ENCODE results near the gene ZMYND10.

ZMYND10 gene

DNA sequence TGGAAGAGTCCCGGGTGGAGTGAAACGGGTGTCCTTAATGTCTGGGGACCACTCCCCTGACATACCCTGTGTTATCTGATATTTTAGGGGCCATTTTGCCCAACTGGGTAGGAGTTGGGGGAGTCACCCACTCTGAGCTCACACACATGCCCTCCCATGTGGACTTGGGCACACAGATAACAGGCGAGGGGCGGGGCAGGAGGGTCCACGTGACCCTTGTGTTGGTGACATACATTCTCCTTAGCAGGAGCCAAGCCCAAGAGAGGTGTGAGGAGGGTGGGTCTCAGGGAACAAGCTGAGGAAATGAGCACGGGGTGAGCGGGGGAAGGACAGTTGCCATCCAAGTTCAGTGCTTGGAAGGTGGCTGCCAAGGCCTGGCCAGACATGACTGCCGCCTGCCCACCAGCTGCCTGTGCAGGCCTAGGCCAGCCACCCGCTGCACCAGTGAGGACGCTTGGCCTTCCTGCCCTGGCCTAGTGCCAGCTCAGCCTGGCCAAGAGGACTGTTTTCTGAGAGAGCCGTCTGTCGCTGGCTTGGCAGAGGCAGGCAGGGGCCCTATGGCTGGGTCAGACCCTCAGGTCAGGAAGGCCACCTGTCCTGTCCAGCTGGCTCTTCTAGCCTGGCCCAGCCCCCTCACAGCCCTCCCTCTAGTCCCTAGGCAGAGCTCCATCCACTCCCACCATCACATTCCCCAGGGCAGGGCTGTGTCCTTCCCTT is 45.1 kb upstream of the ZMYND10 start:
- peaks cover 18% of the 10 kb centered on the region for H3K4me1 ChIP-seq (ENCODE audit: insufficient read depth, low read length, poor library complexity, severe bottlenecking)
- no peak overlapping the region for H3K4me2 ChIP-seq (ENCODE audit: low read depth, low read length, poor library complexity, severe bottlenecking)
- no peaks in the 10 kb centered on the region for H3K9me3 ChIP-seq (ENCODE audit: insufficient read depth, low read depth, low read length)
- no peaks in the 10 kb centered on the region for H3K9me2 ChIP-seq (replicated peaks; ENCODE audit: low read depth, low read length)
- H3K9ac ChIP-seq (ENCODE audit: low read depth, low read length, poor library complexity, severe bottlenecking): no peak overlapping the region
- no peaks in the 10 kb centered on the region for H3K79me2 ChIP-seq (ENCODE audit: insufficient read depth, low read length)
- H3K4me3 ChIP-seq (ENCODE audit: low read length, poor library complexity, severe bottlenecking): no peak overlapping the region
- no peaks in the 10 kb centered on the region for H3F3A ChIP-seq (ENCODE audit: low read depth)
- TF ChIP-seq, protein P1, sequence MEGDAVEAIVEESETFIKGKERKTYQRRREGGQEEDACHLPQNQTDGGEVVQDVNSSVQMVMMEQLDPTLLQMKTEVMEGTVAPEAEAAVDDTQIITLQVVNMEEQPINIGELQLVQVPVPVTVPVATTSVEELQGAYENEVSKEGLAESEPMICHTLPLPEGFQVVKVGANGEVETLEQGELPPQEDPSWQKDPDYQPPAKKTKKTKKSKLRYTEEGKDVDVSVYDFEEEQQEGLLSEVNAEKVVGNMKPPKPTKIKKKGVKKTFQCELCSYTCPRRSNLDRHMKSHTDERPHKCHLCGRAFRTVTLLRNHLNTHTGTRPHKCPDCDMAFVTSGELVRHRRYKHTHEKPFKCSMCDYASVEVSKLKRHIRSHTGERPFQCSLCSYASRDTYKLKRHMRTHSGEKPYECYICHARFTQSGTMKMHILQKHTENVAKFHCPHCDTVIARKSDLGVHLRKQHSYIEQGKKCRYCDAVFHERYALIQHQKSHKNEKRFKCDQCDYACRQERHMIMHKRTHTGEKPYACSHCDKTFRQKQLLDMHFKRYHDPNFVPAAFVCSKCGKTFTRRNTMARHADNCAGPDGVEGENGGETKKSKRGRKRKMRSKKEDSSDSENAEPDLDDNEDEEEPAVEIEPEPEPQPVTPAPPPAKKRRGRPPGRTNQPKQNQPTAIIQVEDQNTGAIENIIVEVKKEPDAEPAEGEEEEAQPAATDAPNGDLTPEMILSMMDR (conservative IDR thresholded peaks at IDR 0.05; ENCODE audit: low read length): no peak
- no peak for TF ChIP-seq EZH2phosphoT487 (IDR thresholded peaks at IDR 0.05; ENCODE audit: borderline replicate concordance)
- H4K20me1 ChIP-seq (ENCODE audit: insufficient read depth, low read length, poor library complexity, severe bottlenecking): no peaks in the 10 kb centered on the region
- H3K36me3 ChIP-seq (ENCODE audit: insufficient read depth, low read length): no peaks in the 10 kb centered on the region
- H3K27me3 ChIP-seq (ENCODE audit: insufficient read depth, low read length, poor library complexity, severe bottlenecking): no peaks in the 10 kb centered on the region
- H2AFZ ChIP-seq (ENCODE audit: low read length): no peak overlapping the region

DNA sequence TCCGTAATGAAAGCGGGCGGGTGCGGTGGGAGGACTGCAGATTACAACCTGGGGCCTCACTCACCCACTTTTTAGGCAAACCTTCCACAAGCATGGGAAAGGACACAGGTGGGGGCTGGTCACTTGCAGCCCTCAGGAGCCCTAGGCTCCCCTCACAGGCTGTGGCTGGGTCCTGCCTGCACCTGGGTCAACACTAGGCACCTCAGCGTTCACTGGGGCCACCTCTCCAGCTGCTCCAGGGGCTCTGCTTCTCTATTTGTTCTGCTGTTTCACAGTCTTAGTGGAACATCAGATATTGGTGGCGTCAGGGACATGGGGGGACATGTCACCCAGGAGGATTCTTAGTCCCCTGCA is 43.9 kb upstream of the ZMYND10 start:
- Histone ChIP-seq H3F3A (ENCODE audit: low read depth) (no peaks in the 10 kb centered on the region), H3K4me2 (ENCODE audit: low read depth, low read length, poor library complexity, severe bottlenecking) (no peak overlapping the region), H4K20me1 (ENCODE audit: insufficient read depth, low read length, poor library complexity, severe bottlenecking) (no peaks in the 10 kb centered on the region), H3K9me2 (replicated peaks; ENCODE audit: low read depth, low read length) (no peaks in the 10 kb centered on the region), H3K9ac (ENCODE audit: low read depth, low read length, poor library complexity, severe bottlenecking) (no peak overlapping the region), H3K36me3 (ENCODE audit: insufficient read depth, low read length) (no peaks in the 10 kb centered on the region), H2AFZ (ENCODE audit: low read length) (no peak overlapping the region), H3K79me2 (ENCODE audit: insufficient read depth, low read length) (no peaks in the 10 kb centered on the region), H3K9me3 (ENCODE audit: insufficient read depth, low read depth, low read length) (no peaks in the 10 kb centered on the region), H3K27me3 (ENCODE audit: insufficient read depth, low read length, poor library complexity, severe bottlenecking) (no peaks in the 10 kb centered on the region), H3K4me3 (ENCODE audit: low read length, poor library complexity, severe bottlenecking) (no peak overlapping the region), H3K4me1 (ENCODE audit: insufficient read depth, low read length, poor library complexity, severe bottlenecking) (peaks cover 18% of the 10 kb centered on the region)
- TF ChIP-seq, protein P1 (conservative IDR thresholded peaks at IDR 0.05; ENCODE audit: low read length): no peak
- no peak for TF ChIP-seq EZH2phosphoT487 (IDR thresholded peaks at IDR 0.05; ENCODE audit: borderline replicate concordance)

- Histone ChIP-seq H3K79me2 (ENCODE audit: insufficient read depth, low read length) (no peaks in the 10 kb centered on the region), H3K4me2 (ENCODE audit: low read depth, low read length, poor library complexity, severe bottlenecking) (no peak overlapping the region), H3K36me3 (ENCODE audit: insufficient read depth, low read length) (no peaks in the 10 kb centered on the region), H3K9me3 (ENCODE audit: insufficient read depth, low read depth, low read length) (no peaks in the 10 kb centered on the region), H3K4me1 (ENCODE audit: insufficient read depth, low read length, poor library complexity, severe bottlenecking) (peaks cover 18% of the 10 kb centered on the region), H4K20me1 (ENCODE audit: insufficient read depth, low read length, poor library complexity, severe bottlenecking) (no peaks in the 10 kb centered on the region), H3F3A (ENCODE audit: low read depth) (no peaks in the 10 kb centered on the region), H3K9ac (ENCODE audit: low read depth, low read length, poor library complexity, severe bottlenecking) (no peak overlapping the region), H3K4me3 (ENCODE audit: low read length, poor library complexity, severe bottlenecking) (no peak overlapping the region), H2AFZ (ENCODE audit: low read length) (no peak overlapping the region), H3K9me2 (replicated peaks; ENCODE audit: low read depth, low read length) (no peaks in the 10 kb centered on the region), H3K27me3 (ENCODE audit: insufficient read depth, low read length, poor library complexity, severe bottlenecking) (no peaks in the 10 kb centered on the region)
- TF ChIP-seq EZH2phosphoT487 (IDR thresholded peaks at IDR 0.05; ENCODE audit: borderline replicate concordance): no peak
- TF ChIP-seq, protein P1 (conservative IDR thresholded peaks at IDR 0.05; ENCODE audit: low read length): no peak
Observed at GRCh38 chr3:50388720-50389413, 43.3 kb upstream of the ZMYND10 start.
